Measurements from ENCODE around the gene TTLL5.

Gene TTLL5

GRCh38 chr14:75986439-75986765, 325.4 kb downstream of the TTLL5 start:
- TF ChIP-seq CTBP1 (IDR thresholded peaks at IDR 0.05; ENCODE audit: borderline replicate concordance) (no peak), FOXK2 (IDR thresholded peaks at IDR 0.05) (no peak), SP1 (IDR thresholded peaks at IDR 0.05) (no peak), FOXA1 (IDR thresholded peaks at IDR 0.05) (no peak), ZNF384 (IDR thresholded peaks at IDR 0.05) (no peak), BHLHE40 (IDR thresholded peaks at IDR 0.05; ENCODE audit: borderline replicate concordance) (no peak), PKNOX1 (IDR thresholded peaks at IDR 0.05) (no peak), TARDBP (IDR thresholded peaks at IDR 0.05) (no peak), LEF1 (IDR thresholded peaks at IDR 0.05; ENCODE audit: borderline replicate concordance) (no peak), NFRKB (IDR thresholded peaks at IDR 0.05) (no peak)
- POLR2A ChIA-PET, result no interaction called here
- DNase-seq (ENCODE audit: extremely low spot score), result no peak
- CTCF ChIA-PET, result interaction anchor here (1.7 kb wide), 1 partner anchor 9 kb away, joined by 4 read pairs; no protein-coding TSS in a partner anchor

GRCh38 chr14:75987201-75987970, 326.3 kb downstream of the TTLL5 start:
- POLR2A ChIA-PET, result no interaction called here
- DNase-seq (ENCODE audit: extremely low spot score), result no peak
- no peak for TF ChIP-seq NFRKB (IDR thresholded peaks at IDR 0.05)
- TF ChIP-seq FOXM1 (IDR thresholded peaks at IDR 0.05; ENCODE audit: borderline replicate concordance), result no peak
- TF ChIP-seq CTBP1 (IDR thresholded peaks at IDR 0.05; ENCODE audit: borderline replicate concordance), result no peak
- TF ChIP-seq SP1 (IDR thresholded peaks at IDR 0.05), result no peak
- TF ChIP-seq TARDBP (IDR thresholded peaks at IDR 0.05), result no peak
- TF ChIP-seq FOXK2 (IDR thresholded peaks at IDR 0.05), result no peak
- TF ChIP-seq ZNF384 (IDR thresholded peaks at IDR 0.05), result no peak
- TF ChIP-seq ELF4 (IDR thresholded peaks at IDR 0.05), result no peak
- TF ChIP-seq BHLHE40 (IDR thresholded peaks at IDR 0.05; ENCODE audit: borderline replicate concordance), result no peak
- CTCF ChIA-PET, result no interaction called here

GRCh38 chr14:75989134-75989533, 328.1 kb downstream of the TTLL5 start:
- POLR2A ChIA-PET, result no interaction called here
- CTCF ChIA-PET, result no interaction called here

GRCh38 chr14:75990297-75990696, 329.3 kb downstream of the TTLL5 start:
- TF ChIP-seq HDGF (IDR thresholded peaks at IDR 0.05; ENCODE audit: borderline replicate concordance), result no peak
- TF ChIP-seq TARDBP (IDR thresholded peaks at IDR 0.05), result no peak
- TF ChIP-seq BHLHE40 (IDR thresholded peaks at IDR 0.05; ENCODE audit: borderline replicate concordance), result no peak
- TF ChIP-seq FOXA1 (IDR thresholded peaks at IDR 0.05), result no peak
- TF ChIP-seq L3MBTL2 (conservative IDR thresholded peaks at IDR 0.05), result no peak
- TF ChIP-seq ZNF384 (IDR thresholded peaks at IDR 0.05), result no peak
- TF ChIP-seq LEF1 (IDR thresholded peaks at IDR 0.05; ENCODE audit: borderline replicate concordance), result no peak
- ChIA-PET POLR2A (no interaction called here), CTCF (no interaction called here)
- DNase-seq (ENCODE audit: extremely low spot score), result no peak

More at GRCh38 chr14:75989134-75989533, 328.1 kb downstream of the TTLL5 start:
- no peak for TF ChIP-seq PKNOX1 (IDR thresholded peaks at IDR 0.05)
- TF ChIP-seq NFRKB (IDR thresholded peaks at IDR 0.05), result no peak
- TF ChIP-seq ZNF384 (IDR thresholded peaks at IDR 0.05), result no peak
- DNase-seq (ENCODE audit: extremely low spot score), result no peak

- ChIA-PET POLR2A (no interaction called here), CTCF (no interaction called here)
- no peak for DNase-seq (ENCODE audit: extremely low spot score)
- no peak for TF ChIP-seq TARDBP (IDR thresholded peaks at IDR 0.05)
Observed at GRCh38 chr14:75991753-75992152, 330.7 kb downstream of the TTLL5 start.

- DNase-seq (ENCODE audit: extremely low spot score), result no peak
- ChIA-PET POLR2A (no interaction called here), CTCF (interaction anchor here (2.0 kb wide), 1 partner anchor 284 kb away, joined by 6 read pairs; no protein-coding TSS in a partner anchor)
- TF ChIP-seq ELF4 (IDR thresholded peaks at IDR 0.05) (no peak), BHLHE40 (IDR thresholded peaks at IDR 0.05; ENCODE audit: borderline replicate concordance) (no peak), HDGF (IDR thresholded peaks at IDR 0.05; ENCODE audit: borderline replicate concordance) (no peak), PKNOX1 (IDR thresholded peaks at IDR 0.05) (no peak)
Observed at GRCh38 chr14:75993567-75994041, 332.6 kb downstream of the TTLL5 start.

GRCh38 chr14:75995372-75996041, 334.5 kb downstream of the TTLL5 start:
- TF ChIP-seq NFRKB (IDR thresholded peaks at IDR 0.05), result no peak
- no peak for TF ChIP-seq SUZ12 (IDR thresholded peaks at IDR 0.05)
- no peak for TF ChIP-seq PKNOX1 (IDR thresholded peaks at IDR 0.05)
- TF ChIP-seq SP1 (IDR thresholded peaks at IDR 0.05), result no peak
- no peak for TF ChIP-seq L3MBTL2 (conservative IDR thresholded peaks at IDR 0.05)
- no peak for TF ChIP-seq ZNF384 (IDR thresholded peaks at IDR 0.05)
- TF ChIP-seq LEF1 (IDR thresholded peaks at IDR 0.05; ENCODE audit: borderline replicate concordance), result no peak
- DNase-seq (ENCODE audit: extremely low spot score), result no peak
- ChIA-PET POLR2A (no interaction called here), CTCF (interaction anchor here (1.1 kb wide), 1 partner anchor 13 kb away, joined by 5 read pairs; no protein-coding TSS in a partner anchor)

Measured in HEK293T (cell line).